HepG2 (cell line): ENCODE measurements around the gene CDC42EP1. TPM values are rescaled to one million over a fixed set of nuclear protein-coding genes. Genes with fewer than 3 reads are reported as not detected.

Source experiments
- CBFB ChIP-seq: sonication (generic); formaldehyde crosslinking; IDR thresholded peaks from 2 replicates; pipeline ENCODE4 v1.4.0; 2020; ENCODE audit warnings: missing genetic modification reagents
- CREM ChIP-seq, 2 experiments: sonication (generic) in 1 of 2; formaldehyde crosslinking in 1 of 2; IDR thresholded peaks; 2 replicates each; pipeline versions ENCODE4 v1.4.0 to v1.6.1; 2016 to 2020; ENCODE audit warnings: antibody characterized with exemption in 1 of 2, mild to moderate bottlenecking in 1 of 2, missing genetic modification reagents in 1 of 2
- KLF16 ChIP-seq, 2 experiments: sonication (generic) in 1 of 2; formaldehyde crosslinking in 1 of 2; IDR thresholded peaks; 2 replicates each; pipeline versions ENCODE4 v1.6.1 to v1.8.0; 2016 to 2023; ENCODE audit warnings: missing genetic modification reagents in 2 of 2, missing compliant biosample characterization in 1 of 2
- POLR2G ChIP-seq: fragments of 200-400 bp; formaldehyde crosslinking; IDR thresholded peaks from 2 replicates; pipeline ENCODE4 v1.6.1; 2018; ENCODE audit warnings: mild to moderate bottlenecking, low read depth, low read length, moderate library complexity
- SALL1 ChIP-seq: sonication (generic); formaldehyde crosslinking; IDR thresholded peaks from 2 replicates; pipeline ENCODE4 v1.8.0; 2022; ENCODE audit warnings: mild to moderate bottlenecking, missing genetic modification reagents
- SIX1 ChIP-seq: sonication (generic); formaldehyde crosslinking; IDR thresholded peaks from 2 replicates; pipeline ENCODE4 v1.4.0; 2020; ENCODE audit warnings: missing genetic modification reagents, borderline replicate concordance
- TCF7 ChIP-seq: sonication (generic); IDR thresholded peaks from 2 replicates; pipeline ENCODE4 v1.6.1; 2016; ENCODE audit warnings: antibody characterized with exemption, low read depth
- ZBTB1 ChIP-seq: sonication (generic); formaldehyde crosslinking; IDR thresholded peaks from 2 replicates; pipeline ENCODE4 v1.4.0; 2020; ENCODE audit warnings: missing genetic modification reagents, borderline replicate concordance
- ZNF619 ChIP-seq: sonication (generic); formaldehyde crosslinking; IDR thresholded peaks from 2 replicates; pipeline ENCODE4 v1.4.0; 2020; ENCODE audit warnings: mild to moderate bottlenecking, missing genetic modification reagents
- polyA plus RNA-seq, 8 experiments: library from polyadenylated mRNA; depleted of rRNA in 3 of 8; stranded (reverse) in 7 of 8; unstranded in 1 of 8; fragments of >200 nt; fragmentation: Illumina TruSeq in 4 of 8; extraction: Trizol in 4 of 8; gene quantifications; 2 replicates each; pipeline versions ENCODE4 v1.2.1 to v1.2.3, GENCODE V29; 2011 to 2016; ENCODE audit warnings: low read depth in 4 of 8, missing spikeins in 1 of 8, mixed read lengths in 1 of 8; ENCODE audit not compliant: insufficient read depth in 1 of 8
- total RNA-seq, 5 experiments: library from RNA; depleted of rRNA; stranded (reverse); fragments of >200 nt; fragmentation: Illumina TruSeq; extraction: Trizol; gene quantifications; 2 replicates each; pipeline ENCODE4 v1.2.3, GENCODE V29; 2016; ENCODE audit warnings: low read depth in 1 of 5
- TF ChIP-seq, protein P1 (sequence below): sonication (generic); formaldehyde crosslinking; IDR thresholded peaks from 2 replicates; pipeline ENCODE4 v1.8.0; 2022; ENCODE audit warnings: missing genetic modification reagents, mild to moderate bottlenecking, inconsistent platforms, borderline replicate concordance
- TF ChIP-seq, protein P2 (sequence below): sonication (generic); formaldehyde crosslinking; IDR thresholded peaks from 2 replicates; pipeline ENCODE4 v1.4.0; 2020; ENCODE audit warnings: missing genetic modification reagents, mild to moderate bottlenecking, borderline replicate concordance
- TF ChIP-seq, protein P3 (sequence below): IDR thresholded peaks from 2 replicates; pipeline ENCODE4 v1.6.1; 2016; ENCODE audit warnings: mild to moderate bottlenecking
- TF ChIP-seq, protein P4 (sequence below): sonication (generic); formaldehyde crosslinking; IDR thresholded peaks from 2 replicates; pipeline ENCODE4 v1.5.0; 2020; ENCODE audit warnings: mild to moderate bottlenecking, low read depth, missing genetic modification reagents, borderline replicate concordance
- TF ChIP-seq, protein P5 (sequence below): sonication (generic); formaldehyde crosslinking; IDR thresholded peaks from 2 replicates; pipeline ENCODE4 v1.8.0; 2022; ENCODE audit warnings: mild to moderate bottlenecking, missing genetic modification reagents; ENCODE audit not compliant: insufficient replicate concordance
- TF ChIP-seq, protein P6 (sequence below), 2 experiments: sonication (generic) in 1 of 2; formaldehyde crosslinking in 1 of 2; IDR thresholded peaks; 2 replicates each; pipeline versions ENCODE4 v1.4.0 to v1.6.1; 2016 to 2020; ENCODE audit warnings: borderline replicate concordance in 1 of 2, low read depth in 1 of 2, mild to moderate bottlenecking in 1 of 2, missing genetic modification reagents in 1 of 2

Gene CDC42EP1
- total and polyA plus RNA-seq, 2 of the 13 experiments (the other 11 are each of a cell fraction or from before 2014, with no cell fraction given): 17.1 to 29.5 TPM

DNA sequence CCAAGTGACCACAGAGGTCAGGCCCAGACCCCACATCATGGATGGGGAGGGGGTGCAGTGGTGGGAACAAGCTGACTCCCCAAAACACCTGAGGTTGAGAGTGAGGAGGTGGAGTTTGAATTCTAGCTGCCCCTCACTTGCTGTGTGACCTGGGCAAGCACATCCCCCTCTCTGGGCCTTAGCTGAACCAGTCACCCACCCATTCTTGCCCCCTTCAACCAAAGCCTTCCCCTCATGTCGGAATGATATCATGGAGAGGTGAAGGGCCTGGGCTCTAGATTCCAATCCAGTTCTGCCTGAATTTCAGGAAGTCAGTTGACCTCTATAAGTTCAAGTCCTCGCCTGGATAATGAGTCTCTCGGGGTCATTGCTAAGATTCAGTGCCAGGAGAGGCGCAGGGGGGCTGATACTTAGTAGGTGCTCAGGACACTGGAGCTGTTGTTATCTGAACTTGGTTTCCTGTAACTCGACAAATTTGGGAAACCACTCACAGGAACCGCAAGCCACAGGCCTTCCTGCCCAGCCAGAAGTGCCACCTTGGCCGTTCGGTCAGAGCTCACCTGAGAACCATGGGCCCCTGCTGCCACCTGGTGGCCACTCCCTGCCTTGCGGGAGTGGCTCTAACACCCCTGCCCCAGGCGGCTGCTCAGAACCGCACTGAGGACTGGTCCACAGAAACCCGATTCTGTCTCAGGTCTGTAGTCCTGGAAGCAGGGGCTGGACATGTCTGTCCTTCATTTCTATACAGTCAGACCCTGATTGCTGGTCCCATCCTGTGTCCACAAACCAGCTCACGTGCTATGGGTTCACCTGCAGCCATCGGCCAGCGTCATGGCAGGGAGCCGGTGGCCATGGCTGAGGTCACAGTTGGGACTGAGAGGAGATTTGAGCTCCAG lies 6.9 kb downstream of the CDC42EP1 start (continued):
- TF ChIP-seq SIX1: no peak
- TF ChIP-seq CREM (IDR thresholded peaks at IDR 0.05): no peak
- TF ChIP-seq CREM (CRISPR knock-in tag; IDR thresholded peaks at IDR 0.05): no peak
- TF ChIP-seq ZNF619 (CRISPR knock-in tag): no peak
- no peak for TF ChIP-seq KLF16 (CRISPR knock-in tag; IDR thresholded peaks at IDR 0.05)
- TF ChIP-seq, protein P1, sequence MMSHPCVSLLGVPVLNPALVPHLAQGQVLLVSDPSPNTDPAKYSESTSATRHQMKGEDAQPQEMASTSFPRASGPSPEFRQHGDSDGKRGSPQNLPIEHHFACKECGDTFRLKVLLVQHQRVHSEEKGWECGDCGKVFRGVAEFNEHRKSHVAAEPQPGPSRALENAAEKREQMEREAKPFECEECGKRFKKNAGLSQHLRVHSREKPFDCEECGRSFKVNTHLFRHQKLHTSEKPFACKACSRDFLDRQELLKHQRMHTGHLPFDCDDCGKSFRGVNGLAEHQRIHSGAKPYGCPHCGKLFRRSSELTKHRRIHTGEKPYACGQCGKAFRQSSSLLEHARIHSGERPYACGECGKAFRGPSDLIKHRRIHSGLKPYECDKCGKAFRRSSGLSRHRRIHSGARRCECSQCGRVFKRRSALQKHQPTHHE: no peak
- peak; percentile 61; the same call in 1 of the 2 replicates for TF ChIP-seq CBFB (CRISPR knock-in tag)
- peak; percentile 59 for TF ChIP-seq POLR2G
- TF ChIP-seq, protein P2, sequence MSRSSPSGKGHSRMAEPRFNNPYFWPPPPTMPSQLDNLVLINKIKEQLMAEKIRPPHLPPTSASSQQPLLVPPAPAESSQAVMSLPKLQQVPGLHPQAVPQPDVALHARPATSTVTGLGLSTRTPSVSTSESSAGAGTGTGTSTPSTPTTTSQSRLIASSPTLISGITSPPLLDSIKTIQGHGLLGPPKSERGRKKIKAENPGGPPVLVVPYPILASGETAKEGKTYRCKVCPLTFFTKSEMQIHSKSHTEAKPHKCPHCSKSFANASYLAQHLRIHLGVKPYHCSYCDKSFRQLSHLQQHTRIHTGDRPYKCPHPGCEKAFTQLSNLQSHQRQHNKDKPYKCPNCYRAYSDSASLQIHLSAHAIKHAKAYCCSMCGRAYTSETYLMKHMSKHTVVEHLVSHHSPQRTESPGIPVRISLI (CRISPR knock-in tag): no peak
- TF ChIP-seq, protein P3, sequence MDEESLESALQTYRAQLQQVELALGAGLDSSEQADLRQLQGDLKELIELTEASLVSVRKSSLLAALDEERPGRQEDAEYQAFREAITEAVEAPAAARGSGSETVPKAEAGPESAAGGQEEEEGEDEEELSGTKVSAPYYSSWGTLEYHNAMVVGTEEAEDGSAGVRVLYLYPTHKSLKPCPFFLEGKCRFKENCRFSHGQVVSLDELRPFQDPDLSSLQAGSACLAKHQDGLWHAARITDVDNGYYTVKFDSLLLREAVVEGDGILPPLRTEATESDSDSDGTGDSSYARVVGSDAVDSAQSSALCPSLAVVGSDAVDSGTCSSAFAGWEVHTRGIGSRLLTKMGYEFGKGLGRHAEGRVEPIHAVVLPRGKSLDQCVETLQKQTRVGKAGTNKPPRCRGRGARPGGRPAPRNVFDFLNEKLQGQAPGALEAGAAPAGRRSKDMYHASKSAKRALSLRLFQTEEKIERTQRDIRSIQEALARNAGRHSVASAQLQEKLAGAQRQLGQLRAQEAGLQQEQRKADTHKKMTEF: peak; percentile 51; the same call in 1 of the 2 replicates
- TF ChIP-seq, protein P4, sequence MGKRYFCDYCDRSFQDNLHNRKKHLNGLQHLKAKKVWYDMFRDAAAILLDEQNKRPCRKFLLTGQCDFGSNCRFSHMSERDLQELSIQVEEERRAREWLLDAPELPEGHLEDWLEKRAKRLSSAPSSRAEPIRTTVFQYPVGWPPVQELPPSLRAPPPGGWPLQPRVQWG: no peak
- TF ChIP-seq SALL1 (CRISPR knock-in tag): 0 out of 2 replicates have a peak, but pooled peaks have one; percentile 54
- TF ChIP-seq, protein P5, sequence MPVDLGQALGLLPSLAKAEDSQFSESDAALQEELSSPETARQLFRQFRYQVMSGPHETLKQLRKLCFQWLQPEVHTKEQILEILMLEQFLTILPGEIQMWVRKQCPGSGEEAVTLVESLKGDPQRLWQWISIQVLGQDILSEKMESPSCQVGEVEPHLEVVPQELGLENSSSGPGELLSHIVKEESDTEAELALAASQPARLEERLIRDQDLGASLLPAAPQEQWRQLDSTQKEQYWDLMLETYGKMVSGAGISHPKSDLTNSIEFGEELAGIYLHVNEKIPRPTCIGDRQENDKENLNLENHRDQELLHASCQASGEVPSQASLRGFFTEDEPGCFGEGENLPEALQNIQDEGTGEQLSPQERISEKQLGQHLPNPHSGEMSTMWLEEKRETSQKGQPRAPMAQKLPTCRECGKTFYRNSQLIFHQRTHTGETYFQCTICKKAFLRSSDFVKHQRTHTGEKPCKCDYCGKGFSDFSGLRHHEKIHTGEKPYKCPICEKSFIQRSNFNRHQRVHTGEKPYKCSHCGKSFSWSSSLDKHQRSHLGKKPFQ: no peak
- TF ChIP-seq, protein P6, sequence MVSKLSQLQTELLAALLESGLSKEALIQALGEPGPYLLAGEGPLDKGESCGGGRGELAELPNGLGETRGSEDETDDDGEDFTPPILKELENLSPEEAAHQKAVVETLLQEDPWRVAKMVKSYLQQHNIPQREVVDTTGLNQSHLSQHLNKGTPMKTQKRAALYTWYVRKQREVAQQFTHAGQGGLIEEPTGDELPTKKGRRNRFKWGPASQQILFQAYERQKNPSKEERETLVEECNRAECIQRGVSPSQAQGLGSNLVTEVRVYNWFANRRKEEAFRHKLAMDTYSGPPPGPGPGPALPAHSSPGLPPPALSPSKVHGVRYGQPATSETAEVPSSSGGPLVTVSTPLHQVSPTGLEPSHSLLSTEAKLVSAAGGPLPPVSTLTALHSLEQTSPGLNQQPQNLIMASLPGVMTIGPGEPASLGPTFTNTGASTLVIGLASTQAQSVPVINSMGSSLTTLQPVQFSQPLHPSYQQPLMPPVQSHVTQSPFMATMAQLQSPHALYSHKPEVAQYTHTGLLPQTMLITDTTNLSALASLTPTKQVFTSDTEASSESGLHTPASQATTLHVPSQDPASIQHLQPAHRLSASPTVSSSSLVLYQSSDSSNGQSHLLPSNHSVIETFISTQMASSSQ (IDR thresholded peaks at IDR 0.05; ENCODE audit: low read depth): no peak
- TF ChIP-seq, protein P6 (CRISPR knock-in tag; IDR thresholded peaks at IDR 0.05; ENCODE audit: borderline replicate concordance): peak; percentile 19; the same call in 1 of the 2 replicates
- TF ChIP-seq ZBTB1 (CRISPR knock-in tag): no peak
- no peak for TF ChIP-seq TCF7
